Transverse colon (tissue), 4 donors: ENCODE data around the gene GDPD5. TPM values are rescaled to one million over a fixed set of nuclear protein-coding genes. Genes with fewer than 3 reads are reported as not detected.

ENCODE experiments used
- DNase-seq: peaks from one replicate; pipeline ENCODE4 v3.0.0-alpha.2; 2019
- H3K27ac ChIP-seq, 4 donors: fragments of 200-600 bp; sonication (generic); 2 replicates each; pipeline ENCODE4 v1.5.1; 2016 to 2018; ENCODE audit warnings: inconsistent platforms in 4 of 4
- H3K27me3 ChIP-seq: fragments of 200-600 bp; sonication (generic); 2 replicates; pipeline ENCODE4 v1.5.1; 2017; ENCODE audit warnings: inconsistent platforms
- H3K36me3 ChIP-seq, 4 donors: fragments of 200-600 bp; sonication (generic); 2 replicates each; pipeline ENCODE4 v1.5.1; 2017 to 2019; ENCODE audit warnings: inconsistent platforms in 4 of 4
- H3K4me1 ChIP-seq, 4 donors: fragments of 200-600 bp; sonication (generic); 2 replicates each; pipeline ENCODE4 v1.5.1; 2017 to 2020; ENCODE audit warnings: inconsistent platforms in 4 of 4
- H3K4me3 ChIP-seq, 4 donors: fragments of 200-600 bp; sonication (generic); 1 replicate in 1 of 4; 2 replicates in 3 of 4; pipeline versions ENCODE4 v1.5.1 to v1.6.1; 2017 to 2019; ENCODE audit warnings: inconsistent platforms in 4 of 4
- H3K9me3 ChIP-seq, 2 donors: fragments of 200-600 bp; sonication (generic); 2 replicates each; pipeline ENCODE4 v1.5.1; 2017 to 2019; ENCODE audit warnings: inconsistent platforms in 2 of 2
- CTCF ChIP-seq, 5 experiments: fragments of 200-600 bp in 3 of 5; fragments of 450-650 bp in 2 of 5; sonication (generic) in 3 of 5; IDR thresholded peaks; 1 replicate in 2 of 5; 2 replicates in 3 of 5; pipeline ENCODE4 v1.5.1; 2016 to 2017; ENCODE audit warnings: antibody characterized with exemption in 5 of 5, inconsistent platforms in 3 of 5, mild to moderate bottlenecking in 2 of 5, moderate library complexity in 1 of 5
- EP300 ChIP-seq: sonication (generic); formaldehyde crosslinking; IDR thresholded peaks from one replicate; pipeline ENCODE4 v1.6.1; 2017; ENCODE audit warnings: antibody characterized with exemption, low read depth
- POLR2A ChIP-seq: fragments of 450-650 bp; IDR thresholded peaks from one replicate; pipeline ENCODE4 v1.6.1; 2016; ENCODE audit warnings: antibody characterized with exemption, mild to moderate bottlenecking, moderate library complexity
- POLR2AphosphoS5 ChIP-seq, 3 donors: sonication (generic); formaldehyde crosslinking; IDR thresholded peaks; one replicate each; pipeline ENCODE4 v1.6.1; 2016; ENCODE audit warnings: antibody characterized with exemption in 3 of 3
- WGBS, 2 donors: methylation state at CpG; one replicate each; pipeline ENCODE4 v1.1.5; 2018; ENCODE audit warnings: low coverage in 1 of 2; 5-methylcytosine and 5-hydroxymethylcytosine counted together
- in situ Hi-C, 4 donors: fragments of 200-750 bp; cut with MboI; loops; one replicate each; pipeline versions ENCODE4 v1.15.0 to v1.15.1; 2017; ENCODE audit warnings: low sequenced_read_pairs in 3 of 4, low pct_ligation_motif_present in 1 of 4, low pct_unique_long_range_greater_than_20kb in 1 of 4
- intact Hi-C: fragments of 100-400 bp; cut with DNase I; formaldehyde crosslinking; loops from one replicate; pipeline ENCODE4 v1.15.1; 2023; ENCODE audit warnings: low total_unique reads
- total RNA-seq, 4 donors: library from RNA; depleted of rRNA; stranded (reverse); fragments of >200 nt; gene quantifications; one replicate each; pipeline ENCODE4 v1.1.0, GENCODE V29; 2016

GDPD5 gene
- total RNA-seq, 4 donors from 2014 or later = 3.7 to 10.1 (median 7.1) TPM; not detected in 1

GRCh38 chr11:75406338-75406777 lies 119.4 kb downstream of the GDPD5 start:
- in situ Hi-C loops = no loop called here
- Histone ChIP-seq H3K27ac (no peak overlapping the region), H3K9me3 (no peaks in the 10 kb centered on the region), H3K4me3 (no peak overlapping the region), H3K36me3 (peaks cover 0 to 53% (median 20%) of the 10 kb centered on the region in 4 donors), H3K4me1 (peaks cover 5 to 10% (median 7%) of the 10 kb centered on the region in 4 donors), H3K27me3 (no peaks in the 10 kb centered on the region)
- WGBS, 2 donors = 30% methylated on average over 1 of the region's 1 CpG; no CpG with 5 or more reads in 1 of the 2 donors
- no peak for DNase-seq
- TF ChIP-seq POLR2A (no peak), POLR2AphosphoS5 (IDR thresholded peaks at IDR 0.05) (no peak), CTCF (IDR thresholded peaks at IDR 0.05) (no peak), EP300 (no peak)
- intact Hi-C loops = no loop called here

GRCh38 chr11:75403983-75404658 lies 121.6 kb downstream of the GDPD5 start:
- DNase-seq = no peak
- Histone ChIP-seq H3K27me3 (no peaks in the 10 kb centered on the region), H3K4me3 (no peak overlapping the region), H3K36me3 (peaks cover 0 to 53% (median 20%) of the 10 kb centered on the region in 4 donors), H3K27ac (no peak overlapping the region), H3K9me3 (no peaks in the 10 kb centered on the region), H3K4me1 (peaks cover 9 to 22% (median 18%) of the 10 kb centered on the region in 4 donors)
- intact Hi-C loops (no loop called here), in situ Hi-C loops (no loop called here)
- no peak for TF ChIP-seq POLR2AphosphoS5 (IDR thresholded peaks at IDR 0.05)
- TF ChIP-seq EP300 = no peak
- no peak for TF ChIP-seq CTCF (IDR thresholded peaks at IDR 0.05)
- TF ChIP-seq POLR2A = no peak
- WGBS, 2 donors = 80 to 95% methylated on average over 3 to 15 of the region's 15 CpGs

GRCh38 chr11:75403037-75403436 lies 122.7 kb downstream of the GDPD5 start:
- no peak overlapping the region for H3K4me3 ChIP-seq
- peaks cover 9 to 22% (median 18%) of the 10 kb centered on the region in 4 donors for H3K4me1 ChIP-seq
- H3K36me3 ChIP-seq = peaks cover 0 to 53% (median 20%) of the 10 kb centered on the region in 4 donors
- intact Hi-C loops (no loop called here), in situ Hi-C loops (no loop called here)
- no peaks in the 10 kb centered on the region for H3K9me3 ChIP-seq
- no peak overlapping the region for H3K27ac ChIP-seq
- no peak for DNase-seq
- TF ChIP-seq CTCF (IDR thresholded peaks at IDR 0.05) (no peak), POLR2A (no peak), POLR2AphosphoS5 (IDR thresholded peaks at IDR 0.05) (no peak), EP300 (no peak)
- WGBS, 2 donors = 75 to 76% methylated on average over 1 of the region's 1 CpG
- H3K27me3 ChIP-seq = no peaks in the 10 kb centered on the region

- no peak for DNase-seq
- H3K9me3 ChIP-seq = no peaks in the 10 kb centered on the region
- H3K27me3 ChIP-seq = no peaks in the 10 kb centered on the region
- in situ Hi-C loops = no loop called here
- H3K4me1 ChIP-seq = peaks cover 9 to 22% (median 18%) of the 10 kb centered on the region in 4 donors
- no peak overlapping the region for H3K27ac ChIP-seq
- intact Hi-C loops = no loop called here
- WGBS, 2 donors = 82 to 93% methylated on average over 6 to 10 of the region's 10 CpGs
- no peak overlapping the region for H3K4me3 ChIP-seq
- peaks cover 0 to 53% (median 20%) of the 10 kb centered on the region in 4 donors for H3K36me3 ChIP-seq
- no peak for TF ChIP-seq EP300
- no peak for TF ChIP-seq CTCF (IDR thresholded peaks at IDR 0.05)
- no peak for TF ChIP-seq POLR2A
- TF ChIP-seq POLR2AphosphoS5 (IDR thresholded peaks at IDR 0.05) = no peak
These were observed 123.6 kb downstream of the GDPD5 start for GRCh38 chr11:75402002-75402773.
